HepG2 (cell line): ENCODE results near the gene SAMSN1.

Experiments used
- EP300 ChIP-seq, 3 experiments: sonication (generic) in 1 of 3; formaldehyde crosslinking in 1 of 3; IDR thresholded peaks; 2 replicates each; pipeline versions ENCODE4 v1.5.1 to v1.6.1; 2011 to 2020; ENCODE audit warnings: low read depth in 2 of 3, low read length in 2 of 3, borderline replicate concordance in 1 of 3, improper control_type of control experiment in 1 of 3, mild to moderate bottlenecking in 1 of 3, missing genetic modification reagents in 1 of 3, moderate library complexity in 1 of 3
- IRF2 ChIP-seq: IDR thresholded peaks from 2 replicates; pipeline ENCODE4 v1.6.1; 2018; ENCODE audit warnings: missing genetic modification reagents, missing compliant biosample characterization
- MTA3 ChIP-seq: sonication (generic); formaldehyde crosslinking; IDR thresholded peaks from 2 replicates; pipeline ENCODE4 v1.4.0; 2020; ENCODE audit warnings: missing genetic modification reagents
- PHF20 ChIP-seq: sonication (generic); formaldehyde crosslinking; IDR thresholded peaks from 2 replicates; pipeline ENCODE4 v1.5.0; 2020; ENCODE audit warnings: mild to moderate bottlenecking, missing genetic modification reagents
- SOX13 ChIP-seq, 3 experiments: fragments of 450-650 bp in 1 of 3; sonication (generic) in 1 of 3; formaldehyde crosslinking in 1 of 3; IDR thresholded peaks in 2 of 3; conservative IDR thresholded peaks in 1 of 3; 2 replicates each; pipeline versions ENCODE4 v1.5.0 to v1.6.1; 2016 to 2020; ENCODE audit warnings: antibody characterized with exemption in 1 of 3, mild to moderate bottlenecking in 1 of 3, missing compliant biosample characterization in 1 of 3, missing genetic modification reagents in 1 of 3, moderate library complexity in 1 of 3
- SP140L ChIP-seq: sonication (generic); formaldehyde crosslinking; IDR thresholded peaks from 2 replicates; pipeline ENCODE4 v1.4.0; 2020; ENCODE audit warnings: missing genetic modification reagents, borderline replicate concordance
- TRIM24 ChIP-seq: sonication (generic); formaldehyde crosslinking; IDR thresholded peaks from 2 replicates; pipeline ENCODE4 v1.8.0; 2022; ENCODE audit warnings: mild to moderate bottlenecking, missing genetic modification reagents
- ZNF124 ChIP-seq: sonication (generic); formaldehyde crosslinking; IDR thresholded peaks from 2 replicates; pipeline ENCODE4 v1.4.0; 2020; ENCODE audit warnings: missing genetic modification reagents
- ZNF737 ChIP-seq: sonication (generic); formaldehyde crosslinking; IDR thresholded peaks from 2 replicates; pipeline ENCODE4 v1.5.0; 2020; ENCODE audit warnings: missing genetic modification reagents, mild to moderate bottlenecking, borderline replicate concordance
- TF ChIP-seq, protein P1 (sequence below): sonication (generic); formaldehyde crosslinking; IDR thresholded peaks from 2 replicates; pipeline ENCODE4 v1.4.0; 2020; ENCODE audit warnings: mild to moderate bottlenecking, missing genetic modification reagents
- TF ChIP-seq, protein P2 (sequence below): fragments of 450-650 bp; IDR thresholded peaks from 2 replicates; pipeline ENCODE4 v1.6.1; 2016
- TF ChIP-seq, protein P3 (sequence below): sonication (generic); formaldehyde crosslinking; IDR thresholded peaks from 2 replicates; pipeline ENCODE4 v1.5.0; 2020; ENCODE audit warnings: mild to moderate bottlenecking, missing genetic modification reagents, moderate library complexity
- TF ChIP-seq, protein P4 (sequence below): sonication (generic); formaldehyde crosslinking; IDR thresholded peaks from 2 replicates; pipeline ENCODE4 v1.5.0; 2020; ENCODE audit warnings: missing genetic modification reagents

DNA sequence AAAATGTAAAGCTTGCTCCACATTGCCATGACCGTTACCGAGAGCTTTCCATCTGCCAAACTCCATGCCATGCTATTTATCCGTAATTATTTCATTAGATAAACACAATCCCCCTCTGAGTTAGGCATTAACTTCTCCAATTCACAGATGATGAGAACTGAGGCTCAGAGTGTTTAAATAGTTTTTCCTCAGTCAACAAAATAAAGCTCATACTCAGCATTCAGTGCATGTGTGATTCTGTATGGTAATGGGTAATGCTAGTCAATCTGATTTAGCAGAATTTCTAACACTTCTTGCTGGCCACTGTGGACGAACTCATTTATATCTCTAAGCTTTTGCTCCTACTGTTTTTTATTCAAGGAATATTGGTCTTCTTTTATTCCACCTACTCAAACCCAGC is 17.3 kb downstream of the SAMSN1 start:
- TF ChIP-seq, protein P1, sequence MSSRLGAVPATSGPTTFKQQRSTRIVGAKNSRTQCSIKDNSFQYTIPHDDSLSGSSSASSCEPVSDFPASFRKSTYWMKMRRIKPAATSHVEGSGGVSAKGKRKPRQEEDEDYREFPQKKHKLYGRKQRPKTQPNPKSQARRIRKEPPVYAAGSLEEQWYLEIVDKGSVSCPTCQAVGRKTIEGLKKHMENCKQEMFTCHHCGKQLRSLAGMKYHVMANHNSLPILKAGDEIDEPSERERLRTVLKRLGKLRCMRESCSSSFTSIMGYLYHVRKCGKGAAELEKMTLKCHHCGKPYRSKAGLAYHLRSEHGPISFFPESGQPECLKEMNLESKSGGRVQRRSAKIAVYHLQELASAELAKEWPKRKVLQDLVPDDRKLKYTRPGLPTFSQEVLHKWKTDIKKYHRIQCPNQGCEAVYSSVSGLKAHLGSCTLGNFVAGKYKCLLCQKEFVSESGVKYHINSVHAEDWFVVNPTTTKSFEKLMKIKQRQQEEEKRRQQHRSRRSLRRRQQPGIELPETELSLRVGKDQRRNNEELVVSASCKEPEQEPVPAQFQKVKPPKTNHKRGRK (CRISPR knock-in tag), result no peak
- no peak for TF ChIP-seq ZNF737
- TF ChIP-seq, protein P2, sequence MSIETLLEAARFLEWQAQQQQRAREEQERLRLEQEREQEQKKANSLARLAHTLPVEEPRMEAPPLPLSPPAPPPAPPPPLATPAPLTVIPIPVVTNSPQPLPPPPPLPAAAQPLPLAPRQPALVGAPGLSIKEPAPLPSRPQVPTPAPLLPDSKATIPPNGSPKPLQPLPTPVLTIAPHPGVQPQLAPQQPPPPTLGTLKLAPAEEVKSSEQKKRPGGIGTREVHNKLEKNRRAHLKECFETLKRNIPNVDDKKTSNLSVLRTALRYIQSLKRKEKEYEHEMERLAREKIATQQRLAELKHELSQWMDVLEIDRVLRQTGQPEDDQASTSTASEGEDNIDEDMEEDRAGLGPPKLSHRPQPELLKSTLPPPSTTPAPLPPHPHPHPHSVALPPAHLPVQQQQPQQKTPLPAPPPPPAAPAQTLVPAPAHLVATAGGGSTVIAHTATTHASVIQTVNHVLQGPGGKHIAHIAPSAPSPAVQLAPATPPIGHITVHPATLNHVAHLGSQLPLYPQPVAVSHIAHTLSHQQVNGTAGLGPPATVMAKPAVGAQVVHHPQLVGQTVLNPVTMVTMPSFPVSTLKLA, result no peak
- TF ChIP-seq TRIM24 (CRISPR knock-in tag), result no peak
- no peak for TF ChIP-seq SP140L (CRISPR knock-in tag)
- TF ChIP-seq IRF2 (CRISPR knock-in tag), result no peak
- TF ChIP-seq PHF20, result no peak
- no peak for TF ChIP-seq MTA3
- TF ChIP-seq, protein P3, sequence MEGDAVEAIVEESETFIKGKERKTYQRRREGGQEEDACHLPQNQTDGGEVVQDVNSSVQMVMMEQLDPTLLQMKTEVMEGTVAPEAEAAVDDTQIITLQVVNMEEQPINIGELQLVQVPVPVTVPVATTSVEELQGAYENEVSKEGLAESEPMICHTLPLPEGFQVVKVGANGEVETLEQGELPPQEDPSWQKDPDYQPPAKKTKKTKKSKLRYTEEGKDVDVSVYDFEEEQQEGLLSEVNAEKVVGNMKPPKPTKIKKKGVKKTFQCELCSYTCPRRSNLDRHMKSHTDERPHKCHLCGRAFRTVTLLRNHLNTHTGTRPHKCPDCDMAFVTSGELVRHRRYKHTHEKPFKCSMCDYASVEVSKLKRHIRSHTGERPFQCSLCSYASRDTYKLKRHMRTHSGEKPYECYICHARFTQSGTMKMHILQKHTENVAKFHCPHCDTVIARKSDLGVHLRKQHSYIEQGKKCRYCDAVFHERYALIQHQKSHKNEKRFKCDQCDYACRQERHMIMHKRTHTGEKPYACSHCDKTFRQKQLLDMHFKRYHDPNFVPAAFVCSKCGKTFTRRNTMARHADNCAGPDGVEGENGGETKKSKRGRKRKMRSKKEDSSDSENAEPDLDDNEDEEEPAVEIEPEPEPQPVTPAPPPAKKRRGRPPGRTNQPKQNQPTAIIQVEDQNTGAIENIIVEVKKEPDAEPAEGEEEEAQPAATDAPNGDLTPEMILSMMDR (CRISPR knock-in tag), result no peak
- no peak for TF ChIP-seq SOX13 (IDR thresholded peaks at IDR 0.05)
- TF ChIP-seq SOX13 (CRISPR knock-in tag; conservative IDR thresholded peaks at IDR 0.05 in 1 of 2, IDR thresholded peaks at IDR 0.05 in 1 of 2), result no peak
- no peak for TF ChIP-seq EP300 (IDR thresholded peaks at IDR 0.05; ENCODE audit: low read depth in 2 of 2, low read length in 2 of 2)
- TF ChIP-seq EP300 (CRISPR knock-in tag; IDR thresholded peaks at IDR 0.05; ENCODE audit: borderline replicate concordance), result no peak
- TF ChIP-seq, protein P4, sequence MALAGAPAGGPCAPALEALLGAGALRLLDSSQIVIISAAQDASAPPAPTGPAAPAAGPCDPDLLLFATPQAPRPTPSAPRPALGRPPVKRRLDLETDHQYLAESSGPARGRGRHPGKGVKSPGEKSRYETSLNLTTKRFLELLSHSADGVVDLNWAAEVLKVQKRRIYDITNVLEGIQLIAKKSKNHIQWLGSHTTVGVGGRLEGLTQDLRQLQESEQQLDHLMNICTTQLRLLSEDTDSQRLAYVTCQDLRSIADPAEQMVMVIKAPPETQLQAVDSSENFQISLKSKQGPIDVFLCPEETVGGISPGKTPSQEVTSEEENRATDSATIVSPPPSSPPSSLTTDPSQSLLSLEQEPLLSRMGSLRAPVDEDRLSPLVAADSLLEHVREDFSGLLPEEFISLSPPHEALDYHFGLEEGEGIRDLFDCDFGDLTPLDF (CRISPR knock-in tag), result no peak
- TF ChIP-seq ZNF124 (CRISPR knock-in tag), result no peak
